Spleen (tissue), 11 donors: ENCODE measurements around the gene WDR62. TPM values are rescaled to one million over a fixed set of nuclear protein-coding genes. Genes with fewer than 3 reads are reported as not detected.
A peak's percentile ranks its signal among the peaks of the same experiment; 100 is the strongest.

Source experiments
- DNase-seq: peaks from one replicate; pipeline ENCODE4 v3.0.0-alpha.2; 2020
- H3K27ac ChIP-seq, 8 donors: fragments of 200-600 bp; sonication (generic) in 7 of 8; 1 replicate in 4 of 8; 2 replicates in 4 of 8; pipeline versions ENCODE4 v1.5.0 to v1.8.0; 2016 to 2021; ENCODE audit warnings: inconsistent platforms in 4 of 8, mild to moderate bottlenecking in 4 of 8, moderate library complexity in 1 of 8
- H3K27me3 ChIP-seq, 7 donors: fragments of 200-600 bp; sonication (generic) in 6 of 7; replicated peaks in 1 of 7; 1 replicate in 4 of 7; 2 replicates in 3 of 7; pipeline versions ENCODE4 v1.5.0 to v1.8.0; 2016 to 2021; ENCODE audit warnings: inconsistent platforms in 3 of 7, mild to moderate bottlenecking in 1 of 7
- H3K36me3 ChIP-seq, 6 donors: fragments of 200-600 bp; sonication (generic) in 5 of 6; 1 replicate in 4 of 6; 2 replicates in 2 of 6; pipeline versions ENCODE4 v1.5.0 to v1.8.0; 2016 to 2021; ENCODE audit warnings: inconsistent platforms in 2 of 6
- H3K4me1 ChIP-seq, 6 donors: fragments of 200-600 bp; sonication (generic) in 5 of 6; 1 replicate in 3 of 6; 2 replicates in 3 of 6; pipeline versions ENCODE4 v1.5.0 to v1.8.0; 2016 to 2021; ENCODE audit warnings: inconsistent platforms in 3 of 6
- H3K4me3 ChIP-seq, 8 donors: fragments of 200-600 bp; sonication (generic) in 7 of 8; 1 replicate in 4 of 8; 2 replicates in 4 of 8; pipeline versions ENCODE4 v1.5.0 to v1.8.0; 2016 to 2021; ENCODE audit warnings: inconsistent platforms in 4 of 8, mild to moderate bottlenecking in 4 of 8, moderate library complexity in 2 of 8
- H3K9me3 ChIP-seq, 8 donors: fragments of 200-600 bp; sonication (generic) in 7 of 8; 1 replicate in 4 of 8; 2 replicates in 4 of 8; pipeline versions ENCODE4 v1.5.0 to v1.8.0; 2016 to 2021; ENCODE audit warnings: inconsistent platforms in 4 of 8
- POLR2A ChIP-seq, 3 donors: fragments of 450-650 bp; IDR thresholded peaks; one replicate each; pipeline ENCODE4 v1.5.1; 2017; ENCODE audit warnings: antibody characterized with exemption in 3 of 3, mild to moderate bottlenecking in 1 of 3
- POLR2AphosphoS5 ChIP-seq, 3 donors: sonication (generic); formaldehyde crosslinking; IDR thresholded peaks; one replicate each; pipeline ENCODE4 v1.5.1; 2017; ENCODE audit warnings: antibody characterized with exemption in 3 of 3
- WGBS, 5 donors: extraction: QIAGEN DNeasy Blood & Tissue Kit in 3 of 5; methylation state at CpG; one replicate each; pipeline versions ENCODE4 v1.1.5 to v1.1.7; 2013 to 2018; 5-methylcytosine and 5-hydroxymethylcytosine counted together
- intact Hi-C: fragments of 100-400 bp; cut with DNase I; formaldehyde crosslinking; loops from one replicate; pipeline ENCODE4 v1.15.0; 2023; ENCODE audit warnings: low total_unique reads
- polyA plus RNA-seq, 3 donors: library from polyadenylated mRNA; stranded (reverse); fragments of 200-250 nt; gene quantifications; one replicate each; pipeline ENCODE4 v1.2.1, GENCODE V29; 2013
- total RNA-seq, 7 donors: library from RNA; depleted of rRNA in 3 of 7; stranded (reverse); fragments of >200 nt in 3 of 7; fragmentation: NEBNext Ultra II Directional in 4 of 7; extraction: Animal tissue kit (Norgen Biotek cat#: 25700) in 4 of 7; gene quantifications; one replicate each; pipeline versions ENCODE4 v1.1.0 to v1.2.1, GENCODE V29; 2016 to 2021
- TF ChIP-seq, protein P1 (sequence below), 11 experiments: fragments of 200-600 bp in 7 of 11; fragments of 450-650 bp in 4 of 11; sonication (generic) in 4 of 11; IDR thresholded peaks in 8 of 11; conservative IDR thresholded peaks in 3 of 11; 1 replicate in 7 of 11; 2 replicates in 4 of 11; pipeline versions ENCODE4 v1.4.0 to v1.8.0; 2016 to 2021; ENCODE audit warnings: antibody characterized with exemption in 11 of 11, inconsistent platforms in 4 of 11, mild to moderate bottlenecking in 1 of 11
- donor health status: healthy with polysubstance abuse.
- donor health status: DM: no; HTN: no; CAD: no; lungs with moderate emphysema.
- donor health status: DM: no; HTN: no; CAD: no.
- donor health status: Bipolar disorder and iron deficiency.
- donor health status: healthy.
- donor health status: DM: no; HTN: no; CAD: no.
- donor health status: DM: yes; HTN: yes; CAD: no.

WDR62 gene
- total and polyA plus RNA-seq, 10 donors: 1.3 to 5.2 (median 2.2) TPM

DNA sequence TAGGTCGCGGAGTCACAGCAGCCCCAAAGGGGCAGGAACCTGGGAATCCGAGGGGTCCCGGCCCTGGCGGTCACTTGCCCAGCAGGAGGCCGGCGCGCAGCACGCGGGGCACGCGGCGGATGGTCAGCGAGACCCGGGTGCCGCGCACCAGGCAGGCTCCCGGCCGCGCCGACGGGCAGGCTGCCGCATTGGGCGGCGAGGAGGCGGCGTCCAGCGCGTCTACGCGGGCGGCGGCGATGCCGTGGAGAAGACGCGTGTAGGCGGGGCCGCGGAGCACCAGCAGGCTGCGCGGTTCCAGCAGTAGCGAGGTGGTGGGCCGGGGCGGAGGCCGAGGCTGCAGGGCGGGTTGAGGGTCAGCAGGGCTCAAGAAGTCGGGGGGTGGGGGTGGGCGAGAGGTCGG is 45.5 kb upstream of the WDR62 start:
- intact Hi-C loops: no loop called here
- H3K4me1 ChIP-seq: peaks cover 6 to 33% (median 24%) of the 10 kb centered on the region in 6 donors
- no peaks in the 10 kb centered on the region for H3K9me3 ChIP-seq
- peak overlapping the region in 7 of 8 donors; percentile 9 to 62 (median 29) for H3K4me3 ChIP-seq
- H3K36me3 ChIP-seq: peaks cover 0 to 7% (median 0%) of the 10 kb centered on the region in 6 donors
- peaks cover 0 to 17% (median 0%) of the 10 kb centered on the region in 7 donors for H3K27me3 ChIP-seq
- H3K27ac ChIP-seq: peak overlapping the region in 2 of 8 donors; percentile 27 to 49
- WGBS, 5 donors: 2 to 7% (median 2%) methylated on average over 13 to 50 of the region's 50 CpGs
- DNase-seq: peak; percentile 88
- TF ChIP-seq, protein P1, sequence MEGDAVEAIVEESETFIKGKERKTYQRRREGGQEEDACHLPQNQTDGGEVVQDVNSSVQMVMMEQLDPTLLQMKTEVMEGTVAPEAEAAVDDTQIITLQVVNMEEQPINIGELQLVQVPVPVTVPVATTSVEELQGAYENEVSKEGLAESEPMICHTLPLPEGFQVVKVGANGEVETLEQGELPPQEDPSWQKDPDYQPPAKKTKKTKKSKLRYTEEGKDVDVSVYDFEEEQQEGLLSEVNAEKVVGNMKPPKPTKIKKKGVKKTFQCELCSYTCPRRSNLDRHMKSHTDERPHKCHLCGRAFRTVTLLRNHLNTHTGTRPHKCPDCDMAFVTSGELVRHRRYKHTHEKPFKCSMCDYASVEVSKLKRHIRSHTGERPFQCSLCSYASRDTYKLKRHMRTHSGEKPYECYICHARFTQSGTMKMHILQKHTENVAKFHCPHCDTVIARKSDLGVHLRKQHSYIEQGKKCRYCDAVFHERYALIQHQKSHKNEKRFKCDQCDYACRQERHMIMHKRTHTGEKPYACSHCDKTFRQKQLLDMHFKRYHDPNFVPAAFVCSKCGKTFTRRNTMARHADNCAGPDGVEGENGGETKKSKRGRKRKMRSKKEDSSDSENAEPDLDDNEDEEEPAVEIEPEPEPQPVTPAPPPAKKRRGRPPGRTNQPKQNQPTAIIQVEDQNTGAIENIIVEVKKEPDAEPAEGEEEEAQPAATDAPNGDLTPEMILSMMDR (IDR thresholded peaks at IDR 0.05 in 8 of 11, conservative IDR thresholded peaks at IDR 0.05 in 3 of 11): no peak
- peak; percentile 41 to 71 (median 64) for TF ChIP-seq POLR2AphosphoS5 (IDR thresholded peaks at IDR 0.05)

DNA sequence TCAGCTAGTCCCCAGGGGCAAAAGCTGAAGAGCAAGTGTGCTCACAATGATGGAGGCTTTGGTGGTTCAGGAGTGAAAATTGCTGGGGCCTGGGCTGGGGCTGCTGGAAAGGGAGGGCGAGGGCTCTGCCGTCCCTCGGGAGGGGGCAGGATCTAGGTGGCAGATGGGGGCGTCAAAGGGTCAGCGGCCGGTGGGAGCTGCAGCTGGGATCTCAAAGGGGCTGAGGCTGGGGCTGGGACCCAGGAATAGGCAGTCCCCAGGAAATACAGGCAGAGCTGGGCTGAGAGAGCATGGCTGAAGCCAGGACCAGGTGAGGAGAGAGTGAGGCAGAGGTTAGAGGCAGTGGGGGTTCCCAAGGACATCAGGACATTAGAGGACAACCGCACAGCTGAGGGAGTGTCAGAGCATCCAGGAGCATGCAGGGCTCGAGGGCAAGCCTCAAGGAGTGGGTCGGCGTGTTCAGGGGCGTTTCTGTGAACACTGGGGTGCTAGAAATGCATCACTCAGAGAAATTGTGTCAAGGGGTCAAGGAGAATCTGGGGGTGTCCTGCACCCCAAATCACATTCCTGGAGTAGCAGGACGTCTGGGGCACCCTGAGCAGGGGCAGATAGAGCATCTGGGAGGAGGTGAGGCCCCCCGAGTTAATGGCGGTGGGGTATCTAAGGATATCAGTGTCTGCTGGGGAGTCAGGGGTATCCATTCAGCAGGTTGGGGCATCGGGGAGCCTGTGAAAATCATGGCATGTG is 44.9 kb upstream of the WDR62 start:
- H3K4me3 ChIP-seq: peak overlapping the region in 5 of 8 donors; percentile 26 to 62 (median 29)
- TF ChIP-seq, protein P1 (IDR thresholded peaks at IDR 0.05 in 8 of 11, conservative IDR thresholded peaks at IDR 0.05 in 3 of 11): no peak
- TF ChIP-seq POLR2A (IDR thresholded peaks at IDR 0.05) (no peak), POLR2AphosphoS5 (IDR thresholded peaks at IDR 0.05) (no peak)
- peaks cover 0 to 7% (median 0%) of the 10 kb centered on the region in 6 donors for H3K36me3 ChIP-seq
- intact Hi-C loops: no loop called here
- DNase-seq: no peak
- 59 to 72% (median 61%) methylated on average over 15 of the region's 15 CpGs for WGBS, 5 donors
- H3K4me1 ChIP-seq: peaks cover 9 to 37% (median 28%) of the 10 kb centered on the region in 6 donors
- H3K27ac ChIP-seq: peak overlapping the region in 2 of 8 donors; percentile 27 to 49
- no peaks in the 10 kb centered on the region for H3K9me3 ChIP-seq
- peaks cover 0 to 17% (median 0%) of the 10 kb centered on the region in 7 donors for H3K27me3 ChIP-seq

DNA sequence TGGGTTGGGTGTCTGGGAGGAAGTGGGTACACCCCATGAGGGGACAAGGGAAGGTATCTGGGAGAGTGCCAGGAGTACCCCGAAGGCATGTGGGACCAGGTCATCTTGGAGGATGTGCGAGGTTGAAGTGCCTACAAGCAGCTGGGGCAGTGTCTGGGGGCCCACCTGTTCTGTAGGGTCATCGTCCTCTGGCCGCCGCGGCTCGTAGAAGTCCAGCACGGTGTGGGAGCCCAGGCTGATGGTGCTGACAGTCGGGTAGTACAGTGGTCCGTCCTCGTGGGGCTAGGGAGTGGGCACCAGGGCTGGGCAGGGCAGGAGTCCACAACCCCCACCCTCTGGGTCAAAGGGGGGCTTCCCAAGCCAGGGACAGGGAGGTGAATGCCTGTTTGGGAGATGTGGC is 44.3 kb upstream of the WDR62 start:
- 94 to 96% (median 95%) methylated on average over 11 of the region's 11 CpGs for WGBS, 5 donors
- Histone ChIP-seq H3K9me3 (no peaks in the 10 kb centered on the region), H3K4me3 (no peak overlapping the region), H3K27me3 (peaks cover 0 to 17% (median 0%) of the 10 kb centered on the region in 7 donors), H3K27ac (no peak overlapping the region), H3K4me1 (peaks cover 11 to 43% (median 32%) of the 10 kb centered on the region in 6 donors), H3K36me3 (peaks cover 0 to 7% (median 0%) of the 10 kb centered on the region in 6 donors)
- intact Hi-C loops: no loop called here
- TF ChIP-seq POLR2A (IDR thresholded peaks at IDR 0.05) (no peak), POLR2AphosphoS5 (IDR thresholded peaks at IDR 0.05) (no peak)
- TF ChIP-seq, protein P1 (IDR thresholded peaks at IDR 0.05 in 8 of 11, conservative IDR thresholded peaks at IDR 0.05 in 3 of 11): no peak
- DNase-seq: no peak

DNA sequence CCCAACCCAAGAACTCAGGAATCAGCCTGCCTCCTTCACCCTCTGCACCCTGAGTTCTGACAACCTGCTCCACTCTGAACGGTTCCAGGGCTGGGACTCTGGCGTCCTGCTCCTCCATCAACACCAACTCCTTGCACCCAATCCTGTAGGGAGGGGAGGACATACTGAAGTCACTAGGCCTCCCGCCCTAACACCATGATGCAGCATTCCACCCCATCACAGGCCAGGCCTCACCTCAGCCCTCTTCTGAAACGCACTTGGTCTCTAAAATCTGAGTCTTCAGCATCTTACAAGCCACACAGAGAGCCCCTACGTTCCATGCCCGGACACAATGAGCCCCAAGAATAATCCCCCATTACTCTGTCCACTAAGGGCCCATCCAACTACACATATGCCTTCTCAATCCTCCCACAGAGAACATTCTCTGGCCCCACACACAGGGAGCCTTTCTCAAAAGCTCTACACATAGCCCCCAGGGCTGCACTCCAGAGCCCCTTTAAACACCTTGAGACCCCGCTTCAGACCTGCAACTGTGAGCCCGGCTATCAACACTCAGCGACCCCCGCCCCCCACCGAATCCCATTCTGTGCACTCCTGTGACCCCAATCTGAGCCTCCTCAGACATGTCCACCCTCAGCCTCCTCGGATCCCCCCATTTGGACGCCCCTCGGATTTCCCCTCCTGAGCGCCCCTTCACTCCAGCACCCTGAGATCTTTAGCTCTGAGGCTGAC is 41.3 kb upstream of the WDR62 start:
- H3K27ac ChIP-seq: peak overlapping the region; percentile 74 to 93 (median 86)
- H3K36me3 ChIP-seq: peaks cover 0 to 25% (median 2%) of the 10 kb centered on the region in 6 donors
- peak overlapping the region; percentile 51 to 83 (median 58) for H3K4me3 ChIP-seq
- TF ChIP-seq POLR2A (IDR thresholded peaks at IDR 0.05) (no peak), POLR2AphosphoS5 (IDR thresholded peaks at IDR 0.05) (no peak)
- TF ChIP-seq, protein P1 (IDR thresholded peaks at IDR 0.05 in 8 of 11, conservative IDR thresholded peaks at IDR 0.05 in 3 of 11): no peak
- 33 to 37% (median 35%) methylated on average over 15 of the region's 15 CpGs for WGBS, 5 donors
- peaks cover 11 to 43% (median 32%) of the 10 kb centered on the region in 6 donors for H3K4me1 ChIP-seq
- DNase-seq: no peak
- H3K9me3 ChIP-seq: no peaks in the 10 kb centered on the region
- intact Hi-C loops: no loop called here
- peaks cover 0 to 13% (median 0%) of the 10 kb centered on the region in 7 donors for H3K27me3 ChIP-seq
